ENCODE results near the gene OR5B12. TPM values are rescaled to one million over a fixed set of nuclear protein-coding genes. Genes with fewer than 3 reads are reported as not detected.

OR5B12 gene
- total and polyA plus RNA-seq, 12 donors: not detected

- 66 to 85% (median 73%) methylated on average over 2 of the region's 2 CpGs for WGBS, 4 donors
- H3K4me1 ChIP-seq (replicated peaks in 1 of 2): no peaks in the 10 kb centered on the region
- H3K9me3 ChIP-seq (replicated peaks in 1 of 3): no peaks in the 10 kb centered on the region
- no peak overlapping the region for H3K4me3 ChIP-seq
- no peak for DNase-seq
- intact Hi-C loops (cut with DNase I): no loop called here
- no peaks in the 10 kb centered on the region for H3K27me3 ChIP-seq
- no peak overlapping the region for H3K27ac ChIP-seq
- no peak for TF ChIP-seq POLR2A (IDR thresholded peaks at IDR 0.05)
- TF ChIP-seq, protein P1, sequence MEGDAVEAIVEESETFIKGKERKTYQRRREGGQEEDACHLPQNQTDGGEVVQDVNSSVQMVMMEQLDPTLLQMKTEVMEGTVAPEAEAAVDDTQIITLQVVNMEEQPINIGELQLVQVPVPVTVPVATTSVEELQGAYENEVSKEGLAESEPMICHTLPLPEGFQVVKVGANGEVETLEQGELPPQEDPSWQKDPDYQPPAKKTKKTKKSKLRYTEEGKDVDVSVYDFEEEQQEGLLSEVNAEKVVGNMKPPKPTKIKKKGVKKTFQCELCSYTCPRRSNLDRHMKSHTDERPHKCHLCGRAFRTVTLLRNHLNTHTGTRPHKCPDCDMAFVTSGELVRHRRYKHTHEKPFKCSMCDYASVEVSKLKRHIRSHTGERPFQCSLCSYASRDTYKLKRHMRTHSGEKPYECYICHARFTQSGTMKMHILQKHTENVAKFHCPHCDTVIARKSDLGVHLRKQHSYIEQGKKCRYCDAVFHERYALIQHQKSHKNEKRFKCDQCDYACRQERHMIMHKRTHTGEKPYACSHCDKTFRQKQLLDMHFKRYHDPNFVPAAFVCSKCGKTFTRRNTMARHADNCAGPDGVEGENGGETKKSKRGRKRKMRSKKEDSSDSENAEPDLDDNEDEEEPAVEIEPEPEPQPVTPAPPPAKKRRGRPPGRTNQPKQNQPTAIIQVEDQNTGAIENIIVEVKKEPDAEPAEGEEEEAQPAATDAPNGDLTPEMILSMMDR (IDR thresholded peaks at IDR 0.05): no peak
- H3K36me3 ChIP-seq (replicated peaks in 1 of 2): no peaks in the 10 kb centered on the region
Measured at GRCh38 chr11:58395581-58395980, 46.5 kb downstream of the OR5B12 start.

GRCh38 chr11:58394195-58394594, 47.8 kb downstream of the OR5B12 start:
- no peak for TF ChIP-seq POLR2A (IDR thresholded peaks at IDR 0.05)
- TF ChIP-seq, protein P1 (IDR thresholded peaks at IDR 0.05): no peak
- no peak overlapping the region for H3K4me3 ChIP-seq
- H3K36me3 ChIP-seq (replicated peaks in 1 of 2): no peaks in the 10 kb centered on the region
- no peak overlapping the region for H3K27ac ChIP-seq
- H3K9me3 ChIP-seq (replicated peaks in 1 of 3): no peaks in the 10 kb centered on the region
- no peaks in the 10 kb centered on the region for H3K4me1 ChIP-seq (replicated peaks in 1 of 2)
- no peak for DNase-seq
- intact Hi-C loops (cut with DNase I): no loop called here
- no peaks in the 10 kb centered on the region for H3K27me3 ChIP-seq

DNA sequence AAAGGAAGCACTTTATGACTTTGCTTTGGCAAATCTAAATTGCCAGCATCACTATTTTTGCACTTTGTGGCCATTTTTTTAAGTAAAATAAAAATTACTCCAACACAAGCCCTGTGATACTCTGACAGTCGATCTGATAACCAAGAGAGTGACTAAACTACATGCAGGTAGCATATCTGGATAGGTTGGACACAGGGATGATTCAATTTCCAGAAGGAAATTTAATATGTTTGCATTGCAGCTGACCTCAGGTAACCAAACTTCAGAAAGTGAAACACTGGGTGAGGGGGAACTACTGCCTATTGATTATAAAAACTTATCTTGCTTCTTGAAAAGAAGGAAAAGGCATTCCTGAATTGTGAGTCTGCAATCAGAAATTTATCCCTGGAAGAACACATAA, 49.3 kb downstream of the OR5B12 start:
- H3K36me3 ChIP-seq (replicated peaks in 1 of 2): no peaks in the 10 kb centered on the region
- H3K9me3 ChIP-seq (replicated peaks in 1 of 3): no peaks in the 10 kb centered on the region
- H3K4me3 ChIP-seq: no peak overlapping the region
- no peak for DNase-seq
- intact Hi-C loops (cut with DNase I): no loop called here
- H3K4me1 ChIP-seq (replicated peaks in 1 of 2): no peaks in the 10 kb centered on the region
- no peak overlapping the region for H3K27ac ChIP-seq
- no peak for TF ChIP-seq POLR2A (IDR thresholded peaks at IDR 0.05)
- TF ChIP-seq, protein P1 (IDR thresholded peaks at IDR 0.05): no peak
- no peaks in the 10 kb centered on the region for H3K27me3 ChIP-seq
- WGBS, 4 donors: 21 to 35% (median 27%) methylated on average over 1 of the region's 1 CpG

GRCh38 chr11:58391879-58392278, 50.2 kb downstream of the OR5B12 start:
- TF ChIP-seq, protein P1 (IDR thresholded peaks at IDR 0.05): no peak
- TF ChIP-seq POLR2A (IDR thresholded peaks at IDR 0.05): no peak
- intact Hi-C loops (cut with DNase I): no loop called here
- H3K9me3 ChIP-seq (replicated peaks in 1 of 3): no peaks in the 10 kb centered on the region
- no peak overlapping the region for H3K27ac ChIP-seq
- no peaks in the 10 kb centered on the region for H3K36me3 ChIP-seq (replicated peaks in 1 of 2)
- WGBS, 4 donors: 84 to 88% (median 85%) methylated on average over 1 of the region's 1 CpG
- no peaks in the 10 kb centered on the region for H3K27me3 ChIP-seq
- H3K4me3 ChIP-seq: no peak overlapping the region
- DNase-seq: no peak
- H3K4me1 ChIP-seq (replicated peaks in 1 of 2): no peaks in the 10 kb centered on the region
